Stimulated activated naive CD8-positive, alpha-beta T cell treated with anti-CD3 and anti-CD28 coated beads, Interleukin-15, Interleukin-2, amounts not matched to agents 100 ng/mL and 50 ng/mL, for 24 hours (primary cell): ENCODE measurements around the gene PRR5L.

Experiments
- H3K27ac Mint-ChIP-seq: one replicate; pipeline ENCODE4 v1.8.0; 2021; ENCODE audit warnings: mild to moderate bottlenecking, mixed read lengths
- H3K27me3 Mint-ChIP-seq: one replicate; pipeline ENCODE4 v1.8.0; 2021; ENCODE audit warnings: mixed read lengths
- H3K36me3 Mint-ChIP-seq: one replicate; pipeline ENCODE4 v1.8.0; 2021; ENCODE audit warnings: low read depth, mixed read lengths
- H3K4me1 Mint-ChIP-seq: one replicate; pipeline ENCODE4 v1.8.0; 2021; ENCODE audit warnings: low read depth, mixed read lengths
- H3K4me3 Mint-ChIP-seq: one replicate; pipeline ENCODE4 v1.8.0; 2021; ENCODE audit warnings: mild to moderate bottlenecking, mixed read lengths
- H3K9me3 Mint-ChIP-seq: one replicate; pipeline ENCODE4 v1.8.0; 2021; ENCODE audit warnings: mixed read lengths

PRR5L gene

DNA sequence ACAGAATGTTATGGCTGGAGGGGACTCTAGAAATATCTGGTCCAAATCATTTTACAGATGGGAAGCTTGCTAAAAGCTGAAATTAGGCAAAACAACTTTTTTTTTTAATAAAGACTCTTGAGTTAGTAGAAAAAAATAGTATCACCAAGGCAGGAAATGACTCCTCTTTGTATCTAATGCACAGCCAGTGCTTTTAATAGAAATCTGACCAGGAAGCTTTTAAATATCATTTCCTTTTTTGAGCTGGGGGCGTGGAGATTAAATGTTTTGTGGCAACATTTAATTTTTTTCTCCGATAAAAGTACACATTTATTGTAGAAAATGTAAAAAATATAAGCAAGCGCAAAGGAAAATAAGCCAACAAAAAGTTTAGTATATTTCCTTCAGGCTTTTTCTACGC is 191.5 kb downstream of the PRR5L start:
- Mint-ChIP-seq H3K27ac (peak overlapping the region; percentile 36), H3K4me1 (peaks cover 26% of the 10 kb centered on the region), H3K27me3 (no peaks in the 10 kb centered on the region), H3K4me3 (no peak overlapping the region), H3K36me3 (peaks cover 69% of the 10 kb centered on the region), H3K9me3 (no peaks in the 10 kb centered on the region)

DNA sequence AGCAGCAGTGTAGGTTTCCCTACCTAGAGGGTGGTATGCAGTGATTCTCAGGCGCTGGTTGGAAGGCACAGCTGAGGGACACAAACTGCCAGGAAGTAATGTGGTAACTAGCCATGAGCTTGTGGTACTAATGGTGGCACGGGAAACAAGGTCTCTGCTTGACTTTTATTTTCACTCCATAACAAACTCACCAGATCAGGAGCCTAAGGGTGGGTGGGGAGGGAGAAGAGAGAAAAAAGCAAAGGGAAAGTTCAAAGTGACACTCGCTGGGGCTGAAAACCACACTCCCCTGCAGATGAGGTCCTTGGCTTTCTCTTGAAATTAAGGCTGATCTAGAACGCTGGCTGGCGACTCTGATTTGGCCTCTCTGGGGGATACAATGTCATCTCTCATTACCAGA is 192.0 kb downstream of the PRR5L start:
- peaks cover 71% of the 10 kb centered on the region for H3K36me3 Mint-ChIP-seq
- peaks cover 28% of the 10 kb centered on the region for H3K4me1 Mint-ChIP-seq
- H3K27me3 Mint-ChIP-seq, result no peaks in the 10 kb centered on the region
- H3K27ac Mint-ChIP-seq, result peak overlapping the region; percentile 61
- H3K9me3 Mint-ChIP-seq, result no peaks in the 10 kb centered on the region
- H3K4me3 Mint-ChIP-seq, result no peak overlapping the region

DNA sequence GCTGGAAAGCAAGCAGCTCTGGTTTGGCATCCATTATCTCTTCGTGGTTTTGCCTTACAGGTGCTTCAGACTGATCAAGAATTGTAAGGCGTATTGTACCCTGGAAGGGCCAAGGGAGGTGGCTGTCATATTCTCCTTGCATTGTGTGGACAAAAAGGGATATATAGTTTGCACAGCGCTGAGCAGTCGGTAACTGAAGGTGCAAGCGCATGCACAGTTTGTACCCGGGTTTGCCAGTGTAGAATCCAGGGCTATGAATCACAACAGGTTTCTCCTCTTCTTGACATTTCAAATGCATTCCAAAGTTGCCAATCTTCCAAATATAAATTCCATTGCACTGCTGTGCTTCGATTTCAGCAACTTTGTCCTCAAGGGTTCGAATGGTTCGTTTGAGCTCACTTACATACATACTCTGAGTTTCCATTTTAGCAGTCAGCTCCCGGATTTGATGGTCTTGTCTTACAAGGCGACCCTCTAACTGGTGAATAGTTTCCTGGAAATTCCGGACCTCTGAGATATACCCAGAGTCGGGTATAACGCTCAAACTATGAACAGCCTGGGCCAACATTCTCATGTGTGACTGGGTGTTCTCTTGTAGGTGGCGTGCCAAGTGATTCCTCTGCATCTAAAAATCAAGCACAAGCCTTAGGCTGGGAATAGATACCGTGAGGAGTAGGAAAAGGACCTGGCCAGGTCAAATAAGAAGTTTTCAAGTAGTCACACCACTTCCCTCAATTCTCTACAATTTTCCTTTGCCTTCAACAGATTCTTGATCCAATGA is 194.1 kb downstream of the PRR5L start:
- peaks cover 59% of the 10 kb centered on the region for H3K36me3 Mint-ChIP-seq
- no peak overlapping the region for H3K27ac Mint-ChIP-seq
- peaks cover 26% of the 10 kb centered on the region for H3K4me1 Mint-ChIP-seq

DNA sequence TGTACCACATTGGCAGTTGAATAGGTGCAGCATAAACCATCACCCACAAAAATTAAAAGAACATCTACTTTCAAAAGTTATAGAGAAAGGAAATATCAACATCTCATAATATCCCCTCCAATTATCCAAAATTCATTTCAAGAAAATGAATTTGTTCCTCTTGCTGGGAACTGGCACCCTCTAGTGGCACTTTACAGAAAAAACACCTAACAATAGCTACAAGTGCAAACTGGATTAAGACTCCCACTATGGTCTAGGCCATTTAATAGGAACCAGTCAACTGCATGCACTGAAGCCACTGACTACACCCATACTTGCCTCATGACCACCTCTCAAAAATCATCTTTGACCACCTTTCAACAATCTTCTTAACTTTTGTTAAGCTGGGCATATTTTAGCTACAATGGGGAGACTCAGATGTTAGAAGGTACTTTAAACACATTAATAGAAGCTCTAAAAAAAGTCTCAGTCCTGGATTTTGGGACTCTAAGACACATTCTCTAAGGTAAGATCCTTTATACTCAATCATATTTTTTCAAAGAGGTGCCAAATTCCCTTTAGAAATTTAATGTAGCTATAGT is 196.7 kb downstream of the PRR5L start:
- H3K27ac Mint-ChIP-seq, result no peak overlapping the region
- H3K27me3 Mint-ChIP-seq, result no peaks in the 10 kb centered on the region
- H3K4me3 Mint-ChIP-seq, result no peak overlapping the region
- H3K4me1 Mint-ChIP-seq, result peaks cover 16% of the 10 kb centered on the region
- H3K9me3 Mint-ChIP-seq, result no peaks in the 10 kb centered on the region
- peaks cover 54% of the 10 kb centered on the region for H3K36me3 Mint-ChIP-seq

More for the DNA sequence above, 194.1 kb downstream of the PRR5L start:
- Mint-ChIP-seq H3K9me3 (no peaks in the 10 kb centered on the region), H3K27me3 (no peaks in the 10 kb centered on the region), H3K4me3 (no peak overlapping the region)

DNA sequence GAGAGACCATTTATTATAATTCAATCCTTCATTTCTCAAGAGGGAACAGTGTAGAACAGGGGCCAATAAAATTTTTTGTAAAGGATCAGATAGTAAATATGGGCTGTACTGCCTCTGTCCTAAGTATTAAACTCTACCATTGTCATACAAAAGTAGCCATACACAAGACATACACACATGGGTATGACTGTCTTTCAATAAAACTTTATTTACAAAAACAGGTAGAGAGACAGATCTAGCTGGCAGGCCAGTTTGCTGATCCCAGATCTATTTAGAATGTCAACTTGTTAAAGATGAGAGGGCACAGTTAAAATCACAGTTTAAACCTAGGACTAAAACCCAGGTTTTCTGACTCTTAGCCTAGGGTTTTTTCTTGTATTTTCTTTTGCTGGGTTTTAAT is 197.2 kb downstream of the PRR5L start:
- Mint-ChIP-seq H3K9me3 (no peaks in the 10 kb centered on the region), H3K27me3 (no peaks in the 10 kb centered on the region), H3K4me3 (no peak overlapping the region), H3K4me1 (peaks cover 12% of the 10 kb centered on the region), H3K36me3 (peaks cover 50% of the 10 kb centered on the region), H3K27ac (no peak overlapping the region)

DNA sequence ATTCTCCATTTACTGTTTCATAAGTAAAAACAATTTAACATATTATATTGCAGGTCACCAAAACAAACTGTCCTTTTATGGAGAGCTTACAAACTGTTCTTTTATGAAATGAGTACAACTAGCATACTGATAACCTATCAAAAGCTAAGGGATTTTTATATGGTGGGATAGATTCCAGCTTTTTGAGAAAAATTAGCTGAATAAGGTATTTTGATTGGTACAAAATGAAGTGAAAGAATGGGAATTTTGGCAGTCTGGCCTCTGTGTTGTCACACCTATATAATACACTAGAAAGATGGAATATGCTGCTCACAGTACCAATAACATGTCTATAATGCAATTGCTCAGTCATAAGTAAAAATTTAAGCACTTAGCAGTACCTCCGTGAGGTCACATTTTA is 202.6 kb downstream of the PRR5L start:
- H3K27ac Mint-ChIP-seq, result no peak overlapping the region
- no peaks in the 10 kb centered on the region for H3K9me3 Mint-ChIP-seq
- H3K36me3 Mint-ChIP-seq, result peaks cover 41% of the 10 kb centered on the region

DNA sequence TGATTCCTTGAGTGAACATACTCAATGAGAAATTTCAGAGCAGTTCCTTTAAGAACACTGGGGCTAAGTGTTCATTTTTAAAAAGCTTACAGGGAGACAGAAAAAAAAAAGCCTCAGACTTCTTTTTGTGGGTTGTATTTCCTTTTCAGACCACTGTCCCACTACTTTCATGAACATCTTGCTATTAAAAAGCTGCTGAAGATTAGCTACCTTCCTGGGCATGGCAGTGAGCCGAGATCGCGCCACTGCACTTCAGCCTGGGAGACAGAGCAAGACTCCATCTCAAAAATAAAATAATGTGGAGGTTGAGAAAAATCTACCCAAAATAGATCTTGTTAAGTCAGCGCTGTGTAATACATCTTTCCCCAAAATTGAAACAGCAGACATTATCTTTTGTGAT is 203.2 kb downstream of the PRR5L start:
- H3K27me3 Mint-ChIP-seq, result no peaks in the 10 kb centered on the region
- no peaks in the 10 kb centered on the region for H3K9me3 Mint-ChIP-seq
- H3K36me3 Mint-ChIP-seq, result peaks cover 44% of the 10 kb centered on the region
- peaks cover 23% of the 10 kb centered on the region for H3K4me1 Mint-ChIP-seq
- H3K27ac Mint-ChIP-seq, result no peak overlapping the region
- no peak overlapping the region for H3K4me3 Mint-ChIP-seq

More for the DNA sequence above, 202.6 kb downstream of the PRR5L start:
- Mint-ChIP-seq H3K4me1 (peaks cover 22% of the 10 kb centered on the region), H3K4me3 (no peak overlapping the region), H3K27me3 (no peaks in the 10 kb centered on the region)

DNA sequence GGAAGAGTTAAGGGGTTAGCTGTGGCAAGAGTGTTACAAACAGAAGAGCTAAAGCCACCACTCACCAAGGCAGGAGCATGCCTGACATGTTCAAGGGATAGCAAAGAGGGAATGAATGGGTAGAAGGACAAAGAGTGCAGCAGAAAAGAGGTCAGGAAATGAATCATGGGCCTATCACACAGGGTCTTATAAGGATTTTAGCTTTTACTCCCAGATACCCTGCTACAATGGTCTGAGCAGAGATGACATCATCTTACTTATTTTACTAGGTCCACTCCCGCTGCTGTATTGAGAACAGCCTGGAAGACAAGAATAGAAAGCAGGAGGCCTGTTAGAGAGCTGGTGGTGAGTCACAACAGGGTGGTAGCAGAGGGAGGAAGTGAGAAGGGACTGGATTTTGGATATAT is 204.2 kb downstream of the PRR5L start:
- H3K4me1 Mint-ChIP-seq, result peaks cover 30% of the 10 kb centered on the region
- H3K4me3 Mint-ChIP-seq, result no peak overlapping the region
- H3K9me3 Mint-ChIP-seq, result no peaks in the 10 kb centered on the region
- H3K27ac Mint-ChIP-seq, result peak overlapping the region; percentile 74
- no peaks in the 10 kb centered on the region for H3K27me3 Mint-ChIP-seq
- H3K36me3 Mint-ChIP-seq, result peaks cover 47% of the 10 kb centered on the region

DNA sequence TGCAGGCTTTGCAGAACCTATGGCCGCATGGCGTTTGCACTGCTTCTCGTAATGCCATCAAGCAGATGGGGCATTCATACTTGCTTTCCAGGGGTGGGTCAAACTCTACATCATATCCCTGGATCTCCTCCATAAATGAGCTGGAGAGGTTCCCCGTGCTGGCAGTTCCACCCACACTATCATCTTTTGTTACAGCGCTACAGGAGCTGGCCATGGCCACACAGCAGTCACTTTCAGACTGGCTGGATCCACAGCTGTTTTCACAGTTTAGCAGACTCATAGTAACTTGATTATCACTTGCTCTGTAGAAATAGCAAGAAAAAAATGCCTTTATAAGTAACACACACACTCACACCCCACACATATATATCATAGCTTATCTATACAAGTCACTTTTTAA is 205.1 kb downstream of the PRR5L start:
- Mint-ChIP-seq H3K9me3 (no peaks in the 10 kb centered on the region), H3K27ac (no peak overlapping the region), H3K4me3 (no peak overlapping the region), H3K27me3 (no peaks in the 10 kb centered on the region), H3K36me3 (peaks cover 47% of the 10 kb centered on the region), H3K4me1 (peaks cover 39% of the 10 kb centered on the region)

DNA sequence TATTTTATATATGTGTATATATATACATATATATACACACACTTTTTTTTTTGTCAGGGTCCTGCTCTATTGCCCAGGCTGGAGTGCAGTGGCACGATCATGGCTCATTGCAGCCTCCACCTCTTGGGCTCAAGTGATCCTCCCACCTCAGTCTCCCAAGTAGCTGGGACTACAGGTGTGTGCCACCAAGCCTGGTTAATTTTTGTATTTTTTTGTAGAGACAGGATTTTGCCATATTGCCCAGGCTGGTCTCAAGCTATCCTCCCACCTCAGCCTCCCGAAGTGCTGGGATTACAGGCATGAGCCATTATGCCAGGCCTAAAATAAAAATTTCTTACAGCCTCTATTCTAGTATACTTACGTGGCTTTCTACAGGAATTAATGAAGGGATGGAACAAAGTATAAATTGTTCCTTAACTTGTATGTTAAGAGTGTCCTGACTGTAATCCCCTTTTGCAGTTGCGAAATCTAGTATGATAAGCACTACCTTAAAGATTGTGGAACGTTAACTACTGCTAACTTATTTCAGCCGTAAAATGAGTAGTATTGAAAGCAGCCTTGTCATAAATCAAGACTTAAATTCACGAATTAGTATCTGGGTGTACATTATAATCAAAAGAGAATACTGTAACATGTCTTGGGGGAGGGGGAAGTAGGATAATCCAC is 211.9 kb downstream of the PRR5L start:
- H3K36me3 Mint-ChIP-seq, result peaks cover 6% of the 10 kb centered on the region
- H3K4me1 Mint-ChIP-seq, result peaks cover 36% of the 10 kb centered on the region
- H3K27ac Mint-ChIP-seq, result peak overlapping the region; percentile 95
- H3K27me3 Mint-ChIP-seq, result no peaks in the 10 kb centered on the region
- H3K4me3 Mint-ChIP-seq, result peak overlapping the region; percentile 97
- no peaks in the 10 kb centered on the region for H3K9me3 Mint-ChIP-seq

DNA sequence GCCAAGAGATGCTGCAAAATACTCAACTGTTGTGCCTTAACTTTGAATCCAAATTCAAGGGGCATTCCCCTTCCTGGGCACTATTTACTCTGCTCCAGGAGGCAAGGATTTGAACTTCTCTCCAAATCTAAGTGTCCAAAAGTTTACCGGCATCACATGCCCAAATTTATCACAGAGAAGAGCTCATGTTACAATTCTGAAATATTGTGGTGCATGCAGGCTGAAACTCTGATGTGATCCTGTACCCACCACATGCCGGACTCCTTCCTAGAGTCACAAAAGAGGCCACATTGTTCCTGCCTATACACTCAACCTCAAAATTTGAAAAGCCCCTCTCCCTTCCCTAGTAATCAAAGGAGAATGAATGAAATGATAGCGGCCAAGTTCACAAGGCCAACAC is 212.7 kb downstream of the PRR5L start:
- no peaks in the 10 kb centered on the region for H3K9me3 Mint-ChIP-seq
- peak overlapping the region; percentile 95 for H3K27ac Mint-ChIP-seq

DNA sequence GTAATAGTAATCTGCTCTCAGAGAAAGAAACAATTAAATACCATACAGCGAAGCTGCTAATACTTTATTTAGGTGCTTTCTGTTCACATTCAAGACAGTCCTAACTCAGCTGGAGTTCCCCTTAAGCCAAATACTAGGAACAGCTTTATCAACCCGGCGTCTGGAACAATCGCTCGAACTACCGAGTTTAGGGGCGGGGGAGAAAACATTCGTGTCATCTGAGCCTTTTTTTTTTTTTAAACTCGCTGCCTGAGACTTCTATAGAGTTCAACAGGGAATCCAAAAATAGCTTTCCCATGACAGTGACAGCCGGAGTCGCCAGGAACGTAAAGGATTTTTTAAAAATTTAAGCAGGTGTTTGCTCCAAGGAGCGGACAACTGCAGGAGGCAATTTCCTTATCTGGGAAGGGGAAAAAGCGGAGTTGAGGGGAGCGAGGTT is 213.1 kb downstream of the PRR5L start:
- Mint-ChIP-seq H3K4me3 (peak overlapping the region; percentile 97), H3K36me3 (peaks cover 5% of the 10 kb centered on the region), H3K4me1 (peaks cover 36% of the 10 kb centered on the region), H3K27me3 (peaks cover 4% of the 10 kb centered on the region), H3K9me3 (no peaks in the 10 kb centered on the region), H3K27ac (peak overlapping the region; percentile 95)

More for the DNA sequence above, 212.7 kb downstream of the PRR5L start:
- H3K36me3 Mint-ChIP-seq, result peaks cover 6% of the 10 kb centered on the region
- H3K4me3 Mint-ChIP-seq, result peak overlapping the region; percentile 97
- peaks cover 36% of the 10 kb centered on the region for H3K4me1 Mint-ChIP-seq
- peaks cover under 1% of the 10 kb centered on the region for H3K27me3 Mint-ChIP-seq

DNA sequence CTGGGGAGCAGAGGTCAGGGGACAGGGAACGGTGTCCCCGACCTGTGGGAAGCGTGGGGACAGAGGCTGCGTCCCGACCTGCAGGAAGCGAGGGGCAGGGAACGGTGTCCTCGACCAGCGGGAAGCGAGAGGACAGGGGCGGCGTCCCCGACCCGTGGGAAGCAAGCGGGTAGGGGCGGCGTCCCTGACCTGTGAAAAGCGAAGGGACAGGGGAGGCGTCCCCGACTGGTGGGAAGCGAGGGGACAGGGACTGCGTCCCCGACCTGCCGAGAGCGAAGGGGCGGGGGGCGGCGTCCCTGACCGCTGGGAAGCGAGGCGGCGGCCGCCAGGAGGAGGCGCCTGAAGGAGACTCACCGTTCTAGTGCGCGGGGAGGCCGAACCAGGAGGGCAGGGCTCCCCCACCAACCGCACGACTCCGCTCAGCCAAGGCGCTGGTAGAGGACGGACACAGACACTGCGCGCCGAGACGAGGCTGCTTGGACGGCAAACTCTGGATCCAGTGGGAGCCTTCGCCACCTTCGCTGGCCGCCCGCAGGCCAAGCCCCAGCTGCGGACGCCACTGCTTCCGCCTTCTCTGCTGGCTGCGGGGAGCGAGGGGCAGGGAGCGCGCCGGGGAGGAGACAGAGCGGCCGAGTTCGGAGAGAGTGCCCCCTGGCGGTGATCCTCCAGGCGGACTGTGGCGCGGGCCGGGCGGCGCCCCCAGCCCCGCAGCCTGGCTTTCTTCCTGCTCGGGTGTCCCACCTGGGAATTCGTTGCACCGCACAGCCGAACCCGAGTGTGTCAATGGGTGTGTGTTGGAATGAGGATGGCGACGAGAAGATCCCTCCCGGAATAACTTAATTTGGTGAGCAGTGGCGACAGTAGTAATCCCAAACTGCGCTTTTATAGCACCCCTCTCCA is 213.9 kb downstream of the PRR5L start, which contains the start of gene TRAF6:
TRAF6 (minus strand) TSS at position 579 of the 900 bp plus-strand sequence. CDS start 8,757 bp downstream, outside the sequence.
- H3K4me1 Mint-ChIP-seq, result peaks cover 31% of the 10 kb centered on the region
- no peaks in the 10 kb centered on the region for H3K36me3 Mint-ChIP-seq
- H3K27me3 Mint-ChIP-seq, result peaks cover 12% of the 10 kb centered on the region
- H3K9me3 Mint-ChIP-seq, result no peaks in the 10 kb centered on the region
- peak within 1 kb of the TSS; percentile 95 for H3K27ac Mint-ChIP-seq
- H3K4me3 Mint-ChIP-seq, result peak within 1 kb of the TSS; percentile 97

DNA sequence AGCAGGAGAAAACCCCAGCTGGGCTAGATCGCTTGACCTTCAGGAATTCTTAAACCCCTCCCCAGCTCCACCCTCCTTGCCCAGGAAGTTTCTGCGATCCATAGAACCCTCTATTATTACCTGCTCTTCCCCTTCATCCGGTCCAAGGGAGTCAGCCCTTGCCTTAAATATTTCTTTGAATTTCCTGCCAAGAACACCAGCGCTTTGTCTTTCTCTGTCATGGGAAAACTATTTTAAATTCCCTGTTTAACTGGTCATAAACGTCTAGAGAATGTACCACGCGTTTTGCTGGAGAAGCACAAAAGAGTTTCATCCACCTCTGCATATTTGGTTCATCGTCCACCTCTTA is 214.5 kb downstream of the PRR5L start:
- Mint-ChIP-seq H3K27ac (peak overlapping the region; percentile 81), H3K9me3 (no peaks in the 10 kb centered on the region), H3K4me1 (peaks cover 26% of the 10 kb centered on the region), H3K27me3 (peaks cover 16% of the 10 kb centered on the region), H3K36me3 (no peaks in the 10 kb centered on the region), H3K4me3 (peak overlapping the region; percentile 97)
